A673 (cell line): ENCODE results near the gene COLEC12. TPM values are rescaled to one million over a fixed set of nuclear protein-coding genes. Genes with fewer than 3 reads are reported as not detected.

Experiments used
- BruUV-seq: library from RNA; stranded (reverse); fragments of 400-500 nt; replicated peaks from 2 replicates; lab custom pipeline; 2021; lab: Mats Ljungman, UMichigan
- CTCF ChIA-PET: fragments of 300-600 bp; sonication (Branson Sonifier 250); formaldehyde crosslinking; loops from one replicate; lab custom pipeline; 2022; ENCODE audit warnings: antibody characterized with exemption; lab: Charles Lee
- POLR2A ChIA-PET: fragments of 300-600 bp; sonication (Branson Sonifier 250); formaldehyde crosslinking; loops from one replicate; lab custom pipeline; 2022; ENCODE audit warnings: antibody characterized with exemption; ENCODE audit not compliant: low non-redundant PET; lab: Charles Lee
- DNase-seq: peaks from one replicate; pipeline ENCODE4 v3.0.0-alpha.2; 2015; ENCODE audit warnings: low spot score
- H3K27ac ChIP-seq: fragments of 200-600 bp; sonication (generic); 2 replicates; pipeline ENCODE4 v1.5.1; 2016; ENCODE audit warnings: mixed run types, low read depth, mild to moderate bottlenecking, mixed read lengths, antibody characterized with exemption, low read length; ENCODE audit not compliant: poor library complexity, severe bottlenecking
- H3K27me3 ChIP-seq: fragments of 200-600 bp; sonication (generic); replicated peaks from 2 replicates; pipeline ENCODE4 v1.6.1; 2017; ENCODE audit warnings: mixed run types, low read depth, mild to moderate bottlenecking, mixed read lengths, antibody characterized with exemption, low read length; ENCODE audit not compliant: insufficient read depth, poor library complexity
- H3K36me3 ChIP-seq: fragments of 200-600 bp; sonication (generic); 2 replicates; pipeline ENCODE4 v1.6.1; 2016; ENCODE audit warnings: mixed run types, mild to moderate bottlenecking, mixed read lengths, antibody characterized with exemption, low read length; ENCODE audit not compliant: insufficient read depth, poor library complexity, severe bottlenecking
- H3K4me1 ChIP-seq: fragments of 200-600 bp; sonication (generic); 2 replicates; pipeline ENCODE4 v1.6.1; 2017; ENCODE audit warnings: mixed run types, mild to moderate bottlenecking, mixed read lengths, antibody characterized with exemption, low read length; ENCODE audit not compliant: insufficient read depth, poor library complexity, severe bottlenecking
- H3K4me3 ChIP-seq: fragments of 200-600 bp; sonication (generic); 2 replicates; pipeline ENCODE4 v1.5.1; 2016; ENCODE audit warnings: low read depth, mixed run types, mild to moderate bottlenecking, mixed read lengths, low read length; ENCODE audit not compliant: poor library complexity, severe bottlenecking
- H3K9me3 ChIP-seq: fragments of 200-600 bp; sonication (generic); 2 replicates; pipeline ENCODE4 v1.6.1; 2016; ENCODE audit warnings: mixed run types, low read depth, mild to moderate bottlenecking, mixed read lengths, antibody characterized with exemption, low read length; ENCODE audit not compliant: poor library complexity, severe bottlenecking
- CTCF ChIP-seq: fragments of 300-800, 200-600 bp; sonication (generic); conservative IDR thresholded peaks from 2 replicates; pipeline ENCODE4 v1.5.1; 2017; ENCODE audit warnings: low read depth, mild to moderate bottlenecking, antibody characterized with exemption, low read length, moderate library complexity, mixed read lengths
- EZH2 ChIP-seq: fragments of 200-600 bp; sonication (generic); IDR thresholded peaks from 2 replicates; pipeline ENCODE4 v1.6.1; 2017; ENCODE audit warnings: borderline replicate concordance, low read depth, mild to moderate bottlenecking, mixed read lengths, antibody characterized with exemption, low read length; ENCODE audit not compliant: poor library complexity, severe bottlenecking
- intact Hi-C: fragments of 100-400 bp; cut with micrococcal nuclease; formaldehyde crosslinking; loops from one replicate; pipeline ENCODE4 v1.10.0; 2022; ENCODE audit not compliant: unreplicated experiment
- total RNA-seq: library from RNA; stranded (reverse); gene quantifications from 2 replicates; pipeline ENCODE4 v1.2.3, GENCODE V29; 2021

Gene COLEC12
- total RNA-seq, 1 experiment from 2014 or later: 0.86 TPM

DNA sequence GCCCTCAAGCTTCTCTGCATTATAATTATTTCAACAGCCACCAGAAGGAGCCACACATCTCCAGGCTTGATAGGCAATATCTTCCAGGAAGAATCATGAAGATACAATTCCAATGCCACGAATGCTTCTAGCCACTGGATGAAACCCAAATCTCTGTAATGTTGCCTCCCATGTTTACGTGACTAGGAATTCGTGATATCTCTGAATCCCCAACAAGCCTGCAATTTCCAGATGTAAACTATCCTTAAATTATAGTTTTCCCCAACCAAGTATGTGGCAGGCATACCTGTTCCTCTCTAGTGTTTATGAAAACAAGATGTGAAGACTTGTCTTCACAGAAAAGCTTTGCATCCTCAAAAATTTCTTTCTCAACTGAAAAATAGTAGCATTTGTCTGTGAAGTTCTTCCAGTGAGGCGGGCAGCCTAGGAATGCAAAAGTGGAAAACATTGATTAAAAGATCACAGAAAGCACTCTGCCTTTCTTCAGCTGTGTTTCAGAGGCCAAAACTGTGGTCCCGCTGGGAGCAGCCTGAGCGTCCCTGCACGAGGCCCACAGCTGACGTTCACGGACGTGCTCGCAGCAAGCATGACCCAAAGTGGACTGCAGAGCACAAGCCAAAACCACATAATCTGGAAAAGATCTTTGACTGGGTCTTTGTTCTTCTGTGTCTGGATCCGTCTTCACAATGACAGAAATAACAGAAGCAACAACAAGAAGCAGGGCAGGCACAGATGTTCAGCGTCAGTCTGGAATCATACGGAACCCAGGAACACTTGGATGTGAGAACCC lies 167.6 kb downstream of the COLEC12 start:
- no peak for DNase-seq
- intact Hi-C loops: no loop called here
- Histone ChIP-seq H3K4me1 (no peaks in the 10 kb centered on the region), H3K4me3 (no peak overlapping the region), H3K27me3 (no peaks in the 10 kb centered on the region), H3K36me3 (no peaks in the 10 kb centered on the region), H3K27ac (no peak overlapping the region), H3K9me3 (no peaks in the 10 kb centered on the region)
- ChIA-PET POLR2A (no interaction called here), CTCF (interaction anchor here (0.6 kb wide), 1 partner anchor 75 kb away, joined by 4 read pairs; no protein-coding TSS in a partner anchor)
- TF ChIP-seq EZH2 (no peak), CTCF (no peak)
- no TSS peak for BruUV-seq

GRCh38 chr18:332007-332406 lies 168.5 kb downstream of the COLEC12 start:
- no TSS peak for BruUV-seq
- TF ChIP-seq CTCF: no peak
- no peak for TF ChIP-seq EZH2
- H3K9me3 ChIP-seq: no peaks in the 10 kb centered on the region
- POLR2A ChIA-PET: no interaction called here
- H3K27me3 ChIP-seq: no peaks in the 10 kb centered on the region
- DNase-seq: no peak
- H3K36me3 ChIP-seq: no peaks in the 10 kb centered on the region
- no peak overlapping the region for H3K27ac ChIP-seq
- no peak overlapping the region for H3K4me3 ChIP-seq
- intact Hi-C loops: no loop called here
- no peaks in the 10 kb centered on the region for H3K4me1 ChIP-seq
- CTCF ChIA-PET: no interaction called here

DNA sequence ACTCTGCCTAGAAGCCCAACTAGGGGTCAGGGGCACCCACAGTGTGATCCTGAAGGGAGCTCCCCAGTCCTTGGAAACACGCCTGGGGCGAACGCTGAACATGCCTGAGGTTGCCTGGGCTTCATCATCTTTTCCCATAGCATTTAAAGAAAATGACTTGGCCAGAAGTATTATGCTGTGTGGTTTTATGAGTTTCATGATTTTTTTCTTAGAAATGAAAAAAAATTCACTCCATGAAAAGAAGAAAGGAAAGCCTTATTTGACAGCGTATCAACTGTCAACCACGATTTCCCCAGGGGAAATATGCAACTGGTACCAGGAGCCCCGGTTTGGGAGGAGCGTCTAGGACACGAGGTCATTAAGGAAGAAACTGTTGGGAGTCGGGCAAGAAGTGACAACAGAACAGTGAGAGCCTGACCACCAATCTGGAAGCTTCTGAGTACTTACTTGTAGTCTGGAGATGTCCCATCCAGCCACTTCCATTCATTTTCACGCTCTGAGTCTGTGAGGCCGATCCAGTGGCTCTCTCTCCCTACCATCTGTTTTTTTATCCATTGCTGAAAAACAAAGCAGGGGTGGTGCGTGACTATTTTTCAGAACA lies 169.2 kb downstream of the COLEC12 start:
- ChIA-PET POLR2A (no interaction called here), CTCF (no interaction called here)

More for the DNA sequence above, 169.2 kb downstream of the COLEC12 start:
- no peaks in the 10 kb centered on the region for H3K27me3 ChIP-seq
- intact Hi-C loops: no loop called here
- TF ChIP-seq EZH2 (no peak), CTCF (no peak)
- BruUV-seq: no TSS peak
- DNase-seq: peak; percentile 3
- H3K4me1 ChIP-seq: no peaks in the 10 kb centered on the region
- H3K27ac ChIP-seq: no peak overlapping the region
- H3K36me3 ChIP-seq: no peaks in the 10 kb centered on the region
- no peak overlapping the region for H3K4me3 ChIP-seq
- H3K9me3 ChIP-seq: no peaks in the 10 kb centered on the region
